ENCODE results near the gene ZNRF3.

The ZNRF3 gene

GRCh38 chr22:28911777-28912669 is 28.7 kb downstream of the ZNRF3 start:
- no peak overlapping the region for H3K4me3 ChIP-seq (ENCODE audit: insufficient read depth, low read length, poor library complexity, severe bottlenecking)
- H3K9ac ChIP-seq (ENCODE audit: low read length), result no peak overlapping the region
- H3K4me2 ChIP-seq (ENCODE audit: low read depth, low read length, poor library complexity, severe bottlenecking), result no peak overlapping the region
- no peaks in the 10 kb centered on the region for H3K9me3 ChIP-seq (ENCODE audit: insufficient read depth, low read length)
- no peaks in the 10 kb centered on the region for H3K27me3 ChIP-seq (ENCODE audit: low read length)
- no peaks in the 10 kb centered on the region for H3F3A ChIP-seq (ENCODE audit: insufficient read depth)
- no peaks in the 10 kb centered on the region for H3K79me2 ChIP-seq (ENCODE audit: insufficient read depth, low read length)
- H3K9me2 ChIP-seq (replicated peaks; ENCODE audit: insufficient read depth, low read length), result no peaks in the 10 kb centered on the region
- no peak overlapping the region for H3K27ac ChIP-seq (ENCODE audit: low read depth, low read length)
- H3K36me3 ChIP-seq (ENCODE audit: low read length), result no peaks in the 10 kb centered on the region
- 0 out of 2 replicates have a peak, but pooled peaks cover 6% of the 10 kb centered on the region for H4K20me1 ChIP-seq (ENCODE audit: low read depth, low read length)
- TF ChIP-seq EZH2phosphoT487 (conservative IDR thresholded peaks at IDR 0.05; ENCODE audit: low read length), result no peak
- TF ChIP-seq CTCF (IDR thresholded peaks at IDR 0.05; ENCODE audit: insufficient read depth, low read length, poor library complexity, severe bottlenecking), result no peak
- H2AFZ ChIP-seq (ENCODE audit: low read depth, low read length, severe bottlenecking), result no peak overlapping the region

DNA sequence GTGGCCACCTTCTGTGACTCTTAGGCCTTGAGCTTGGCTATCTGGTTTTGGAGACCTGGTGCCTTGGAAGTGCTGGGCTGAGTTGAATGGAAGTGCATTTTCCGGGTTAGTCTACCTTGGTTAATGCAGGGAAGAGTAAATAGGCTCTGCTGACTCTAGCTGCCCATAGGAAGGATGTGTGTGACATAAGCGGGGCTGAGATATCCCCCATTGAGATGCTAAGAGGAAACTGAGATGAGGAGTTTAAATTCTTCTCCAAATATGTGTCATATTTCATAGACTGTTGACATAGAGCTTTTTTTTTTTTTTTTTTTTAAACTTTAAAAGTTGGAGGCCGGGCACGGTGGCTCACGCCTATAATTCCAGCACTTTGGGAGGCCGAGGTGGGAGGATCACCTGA is 30.8 kb downstream of the ZNRF3 start:
- Histone ChIP-seq H3K9me2 (replicated peaks; ENCODE audit: insufficient read depth, low read length) (no peaks in the 10 kb centered on the region), H3K27ac (ENCODE audit: low read depth, low read length) (no peak overlapping the region), H3F3A (ENCODE audit: insufficient read depth) (no peaks in the 10 kb centered on the region), H3K36me3 (ENCODE audit: low read length) (no peaks in the 10 kb centered on the region), H4K20me1 (ENCODE audit: low read depth, low read length) (0 out of 2 replicates have a peak, but pooled peaks cover 6% of the 10 kb centered on the region), H3K4me2 (ENCODE audit: low read depth, low read length, poor library complexity, severe bottlenecking) (no peak overlapping the region), H3K4me3 (ENCODE audit: insufficient read depth, low read length, poor library complexity, severe bottlenecking) (no peak overlapping the region), H3K27me3 (ENCODE audit: low read length) (no peaks in the 10 kb centered on the region), H3K9ac (ENCODE audit: low read length) (no peak overlapping the region), H2AFZ (ENCODE audit: low read depth, low read length, severe bottlenecking) (no peak overlapping the region), H3K79me2 (ENCODE audit: insufficient read depth, low read length) (no peaks in the 10 kb centered on the region), H3K9me3 (ENCODE audit: insufficient read depth, low read length) (no peaks in the 10 kb centered on the region)
- TF ChIP-seq CTCF (IDR thresholded peaks at IDR 0.05; ENCODE audit: insufficient read depth, low read length, poor library complexity, severe bottlenecking) (no peak), EZH2phosphoT487 (conservative IDR thresholded peaks at IDR 0.05; ENCODE audit: low read length) (no peak)

GRCh38 chr22:28915969-28916368 is 32.6 kb downstream of the ZNRF3 start:
- Histone ChIP-seq H3K9me2 (replicated peaks; ENCODE audit: insufficient read depth, low read length) (no peaks in the 10 kb centered on the region), H3K79me2 (ENCODE audit: insufficient read depth, low read length) (no peaks in the 10 kb centered on the region), H2AFZ (ENCODE audit: low read depth, low read length, severe bottlenecking) (no peak overlapping the region), H3K36me3 (ENCODE audit: low read length) (no peaks in the 10 kb centered on the region), H3K27ac (ENCODE audit: low read depth, low read length) (no peak overlapping the region), H4K20me1 (ENCODE audit: low read depth, low read length) (0 out of 2 replicates have a peak, but pooled peaks cover 6% of the 10 kb centered on the region), H3K9ac (ENCODE audit: low read length) (no peak overlapping the region), H3K27me3 (ENCODE audit: low read length) (no peaks in the 10 kb centered on the region), H3K4me2 (ENCODE audit: low read depth, low read length, poor library complexity, severe bottlenecking) (no peak overlapping the region), H3K4me3 (ENCODE audit: insufficient read depth, low read length, poor library complexity, severe bottlenecking) (no peak overlapping the region), H3K9me3 (ENCODE audit: insufficient read depth, low read length) (no peaks in the 10 kb centered on the region), H3F3A (ENCODE audit: insufficient read depth) (no peaks in the 10 kb centered on the region)
- TF ChIP-seq CTCF (IDR thresholded peaks at IDR 0.05; ENCODE audit: insufficient read depth, low read length, poor library complexity, severe bottlenecking) (no peak), EZH2phosphoT487 (conservative IDR thresholded peaks at IDR 0.05; ENCODE audit: low read length) (no peak)

Measured in SU-DHL-6 (cell line).